ENCODE data around the gene PSME3IP1.

DNA sequence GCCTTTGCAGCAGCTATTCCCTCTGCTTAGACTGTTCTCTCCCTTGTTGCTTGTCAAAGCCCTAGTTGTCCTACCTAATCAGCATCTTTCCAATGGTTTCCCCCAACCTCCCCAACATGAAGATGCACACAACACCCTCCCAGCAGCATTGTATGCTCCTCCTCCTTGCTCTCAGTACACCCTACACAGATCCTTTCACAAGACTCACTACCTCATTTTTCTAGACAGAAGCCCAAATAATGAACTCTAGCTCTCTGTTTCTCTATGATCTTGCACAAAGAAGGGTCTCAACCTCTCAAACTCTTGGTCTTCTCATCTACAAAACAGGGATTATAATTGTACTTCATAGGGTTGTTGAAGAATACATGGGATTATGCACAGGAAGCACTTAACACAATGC, 19.4 kb downstream of the PSME3IP1 start:
- TF ChIP-seq CTCF (IDR thresholded peaks at IDR 0.05) (no peak), POLR2A (IDR thresholded peaks at IDR 0.05) (no peak)

Measured in lower leg skin (tissue), 3 donors.